ENCODE results near the gene ARHGEF2. TPM values are rescaled to one million over a fixed set of nuclear protein-coding genes. Genes with fewer than 3 reads are reported as not detected.

Gene ARHGEF2
- total and polyA plus RNA-seq, 10 of the 15 experiments (the other 5 are each of a cell fraction or from before 2014, with no cell fraction given) = 8.1 to 113 (median 69.9) TPM

DNA sequence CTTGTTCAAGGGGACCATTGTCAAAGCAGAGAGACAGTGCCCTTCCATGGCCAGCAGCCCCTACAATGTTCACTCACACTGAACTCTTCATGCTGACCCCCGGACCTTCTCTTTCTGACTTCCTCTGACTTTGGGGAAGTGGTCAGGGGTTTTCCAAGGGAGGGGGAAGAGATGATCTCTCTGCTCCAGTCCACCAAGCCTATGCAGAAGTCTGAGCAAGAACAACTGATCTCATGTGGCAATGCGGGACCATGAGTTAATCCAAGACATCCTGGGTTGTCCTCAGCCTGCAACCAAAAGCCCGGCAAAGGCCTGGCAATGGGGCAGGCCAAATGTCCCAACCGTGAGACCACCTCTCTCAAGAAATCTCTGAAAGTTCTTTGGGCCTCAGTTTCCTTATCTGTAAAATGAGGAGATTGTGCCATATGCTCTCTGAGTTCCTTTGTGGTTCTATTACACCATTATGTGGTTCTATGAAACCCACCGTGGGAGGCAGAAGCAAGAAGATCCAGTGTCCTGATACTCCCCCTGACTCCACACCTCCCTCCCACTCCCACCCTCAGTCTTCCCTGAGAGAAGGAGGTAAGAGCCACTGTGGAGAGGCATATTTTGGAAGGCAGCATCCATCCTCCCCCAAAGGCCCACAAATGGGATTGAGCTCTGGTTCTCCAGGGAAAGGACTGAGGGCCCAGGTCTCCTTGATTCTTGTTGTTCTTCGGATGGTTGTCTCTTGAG lies 11.8 kb upstream of the ARHGEF2 start:
- in situ Hi-C loops (cut with MboI) (loop anchor here (5.0 kb wide), 1 partner anchor 53 kb away; no protein-coding TSS in a partner anchor), intact Hi-C loops (cut with micrococcal nuclease; ENCODE audit: unreplicated experiment) (no loop called here)
- BruUV-seq (replicated peaks) = no TSS peak
- FAIRE-seq = peak; percentile 75
- Histone ChIP-seq H4K20me1 (ENCODE audit: control insufficient read depth, insufficient read depth) (no peaks in the 10 kb centered on the region), H3K4me3 (no peak overlapping the region), H2AFZ (ENCODE audit: control insufficient read depth, low read depth, low read length) (peak overlapping the region; percentile 37), H3K36me3 (ENCODE audit: control insufficient read depth in 2 of 2, insufficient read depth in 2 of 2, low read length in 1 of 2) (no peaks in the 10 kb centered on the region; a peak in 1 of 4 replicates), H3K9ac (ENCODE audit: control insufficient read depth, insufficient read depth, low read length) (0 out of 2 replicates have a peak overlapping the region, but pooled peaks have one; percentile 35), H3K27ac (ENCODE audit: control insufficient read depth, insufficient read depth) (peak overlapping the region; percentile 40; the same call in 1 of the 2 replicates), H3K9me3 (replicated peaks; ENCODE audit: control insufficient read depth, insufficient read depth, low read length) (no peaks in the 10 kb centered on the region), H3K4me2 (ENCODE audit: control insufficient read depth, insufficient read depth) (peak overlapping the region; percentile 40), H3K79me2 (ENCODE audit: control insufficient read depth, insufficient read depth, low read length) (no peaks in the 10 kb centered on the region), H3K27me3 (replicated peaks in 1 of 2; ENCODE audit: control insufficient read depth in 2 of 2, insufficient read depth in 2 of 2, low read length in 1 of 2) (no peaks in the 10 kb centered on the region), H3K4me1 (ENCODE audit: control insufficient read depth, insufficient read depth, low read length) (peaks cover 17% of the 10 kb centered on the region)
- ChIA-PET POLR2A (interaction anchor here (0.5 to 3.4 kb wide), 11 partner anchors 10 to 131 kb away, joined by 3 to 16 read pairs (median 4); partner anchors contain the start of genes ARHGEF2 and KHDC4), RAD21 (ENCODE audit: unreplicated experiment) (interaction anchor here (0.6 to 4.9 kb wide), 25 partner anchors 11 to 246 kb away, joined by 3 to 143 read pairs (median 4); partner anchors contain the start of genes ARHGEF2, KHDC4, RXFP4 and SSR2), CTCF (interaction anchor here (0.6 to 7.3 kb wide), 57 partner anchors 11 to 698 kb away, joined by 3 to 176 read pairs (median 4); partner anchors contain the start of genes ARHGEF2, KHDC4, LAMTOR2 and RXFP4), SMC1A (ENCODE audit: uncharacterized antibody, unreplicated experiment) (interaction anchor here (0.5 to 6.2 kb wide), 31 partner anchors 10 to 368 kb away, joined by 3 to 164 read pairs (median 4); partner anchors contain the start of genes GON4L, KHDC4, RXFP4 and SSR2)
- 21% methylated on average over 6 of the region's 6 CpGs for WGBS (ENCODE audit: insufficient coverage, insufficient replicate concordance, low lambda C conversion rate, missing lambda C conversion rate)
- ATAC-seq = peak; percentile 74
- DNase-seq (ENCODE audit: low read depth, low spot score) = no peak
- TF ChIP-seq MTA2 (IDR thresholded peaks at IDR 0.05; ENCODE audit: low read depth) (no peak), TARDBP (IDR thresholded peaks at IDR 0.05; ENCODE audit: borderline replicate concordance) (no peak), MXI1 (IDR thresholded peaks at IDR 0.05; ENCODE audit: low read depth, low read length) (no peak), NRF1 (conservative IDR thresholded peaks at IDR 0.05; ENCODE audit: low read depth, low read length) (no peak), BACH1 (IDR thresholded peaks at IDR 0.05; ENCODE audit: borderline replicate concordance) (no peak), EGR1 (IDR thresholded peaks at IDR 0.05; ENCODE audit: borderline replicate concordance in 1 of 2, low read depth in 2 of 2, low read length in 2 of 2) (peak in 1 of 2 experiments; percentile 10; a peak in 1 of 3 replicates), SPI1 (IDR thresholded peaks at IDR 0.05; ENCODE audit: borderline replicate concordance, insufficient read depth, low read depth, low read length) (peak; percentile 89), ATF7 (IDR thresholded peaks at IDR 0.05; ENCODE audit: low read depth) (no peak), RUNX3 (IDR thresholded peaks at IDR 0.05; ENCODE audit: low read length) (peak; percentile 62), CEBPZ (IDR thresholded peaks at IDR 0.05; ENCODE audit: low read depth, low read length) (no peak), ZNF622 (IDR thresholded peaks at IDR 0.05) (no peak), CREB1 (IDR thresholded peaks at IDR 0.05; ENCODE audit: low read depth) (no peak), DPF2 (IDR thresholded peaks at IDR 0.05) (no peak), NFYB (IDR thresholded peaks at IDR 0.05; ENCODE audit: insufficient read depth, low read depth, low read length) (no peak), RBBP5 (conservative IDR thresholded peaks at IDR 0.05) (no peak), LARP7 (IDR thresholded peaks at IDR 0.05) (no peak)
- TF ChIP-seq, protein P1, sequence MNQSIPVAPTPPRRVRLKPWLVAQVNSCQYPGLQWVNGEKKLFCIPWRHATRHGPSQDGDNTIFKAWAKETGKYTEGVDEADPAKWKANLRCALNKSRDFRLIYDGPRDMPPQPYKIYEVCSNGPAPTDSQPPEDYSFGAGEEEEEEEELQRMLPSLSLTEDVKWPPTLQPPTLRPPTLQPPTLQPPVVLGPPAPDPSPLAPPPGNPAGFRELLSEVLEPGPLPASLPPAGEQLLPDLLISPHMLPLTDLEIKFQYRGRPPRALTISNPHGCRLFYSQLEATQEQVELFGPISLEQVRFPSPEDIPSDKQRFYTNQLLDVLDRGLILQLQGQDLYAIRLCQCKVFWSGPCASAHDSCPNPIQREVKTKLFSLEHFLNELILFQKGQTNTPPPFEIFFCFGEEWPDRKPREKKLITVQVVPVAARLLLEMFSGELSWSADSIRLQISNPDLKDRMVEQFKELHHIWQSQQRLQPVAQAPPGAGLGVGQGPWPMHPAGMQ (IDR thresholded peaks at IDR 0.05; ENCODE audit: borderline replicate concordance) = no peak
- TF ChIP-seq, protein P2, sequence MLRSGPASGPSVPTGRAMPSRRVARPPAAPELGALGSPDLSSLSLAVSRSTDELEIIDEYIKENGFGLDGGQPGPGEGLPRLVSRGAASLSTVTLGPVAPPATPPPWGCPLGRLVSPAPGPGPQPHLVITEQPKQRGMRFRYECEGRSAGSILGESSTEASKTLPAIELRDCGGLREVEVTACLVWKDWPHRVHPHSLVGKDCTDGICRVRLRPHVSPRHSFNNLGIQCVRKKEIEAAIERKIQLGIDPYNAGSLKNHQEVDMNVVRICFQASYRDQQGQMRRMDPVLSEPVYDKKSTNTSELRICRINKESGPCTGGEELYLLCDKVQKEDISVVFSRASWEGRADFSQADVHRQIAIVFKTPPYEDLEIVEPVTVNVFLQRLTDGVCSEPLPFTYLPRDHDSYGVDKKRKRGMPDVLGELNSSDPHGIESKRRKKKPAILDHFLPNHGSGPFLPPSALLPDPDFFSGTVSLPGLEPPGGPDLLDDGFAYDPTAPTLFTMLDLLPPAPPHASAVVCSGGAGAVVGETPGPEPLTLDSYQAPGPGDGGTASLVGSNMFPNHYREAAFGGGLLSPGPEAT (IDR thresholded peaks at IDR 0.05; ENCODE audit: low read depth) = peak; percentile 47; the same call in 1 of the 2 replicates

All from GM12878 (cell line).